Astrocyte (in vitro differentiated cells and primary cell): Measurements from ENCODE around the gene ZNF28.
"Not testable (repeated sequence)": the region's sequence is repeated elsewhere in the genome, so short reads cannot be mapped to it uniquely, and the experiment has no call there.

Source experiments
- CTCF ChIP-seq: IDR thresholded peaks from 2 replicates; pipeline ENCODE4 v1.5.1; 2011; ENCODE audit warnings: low read depth, mild to moderate bottlenecking, inconsistent platforms, low read length, moderate library complexity; ENCODE audit not compliant: insufficient read depth
- EZH2 ChIP-seq: IDR thresholded peaks from 2 replicates; pipeline ENCODE4 v1.6.1; 2012; ENCODE audit warnings: mild to moderate bottlenecking, low read length, inconsistent platforms; ENCODE audit not compliant: insufficient read depth

- TF ChIP-seq CTCF, EZH2: not testable (repeated sequence)
Measured at GRCh38 chr19:52840825-52841465, 19.5 kb upstream of the ZNF28 start.
